NCI-H2107 (cell line): Measurements from ENCODE around the gene KCNAB2.

Experiments used
- DNase-seq: peaks from one replicate; lab custom pipeline; 2025; lab: John Stamatoyannopoulos, UW

Gene KCNAB2

DNA sequence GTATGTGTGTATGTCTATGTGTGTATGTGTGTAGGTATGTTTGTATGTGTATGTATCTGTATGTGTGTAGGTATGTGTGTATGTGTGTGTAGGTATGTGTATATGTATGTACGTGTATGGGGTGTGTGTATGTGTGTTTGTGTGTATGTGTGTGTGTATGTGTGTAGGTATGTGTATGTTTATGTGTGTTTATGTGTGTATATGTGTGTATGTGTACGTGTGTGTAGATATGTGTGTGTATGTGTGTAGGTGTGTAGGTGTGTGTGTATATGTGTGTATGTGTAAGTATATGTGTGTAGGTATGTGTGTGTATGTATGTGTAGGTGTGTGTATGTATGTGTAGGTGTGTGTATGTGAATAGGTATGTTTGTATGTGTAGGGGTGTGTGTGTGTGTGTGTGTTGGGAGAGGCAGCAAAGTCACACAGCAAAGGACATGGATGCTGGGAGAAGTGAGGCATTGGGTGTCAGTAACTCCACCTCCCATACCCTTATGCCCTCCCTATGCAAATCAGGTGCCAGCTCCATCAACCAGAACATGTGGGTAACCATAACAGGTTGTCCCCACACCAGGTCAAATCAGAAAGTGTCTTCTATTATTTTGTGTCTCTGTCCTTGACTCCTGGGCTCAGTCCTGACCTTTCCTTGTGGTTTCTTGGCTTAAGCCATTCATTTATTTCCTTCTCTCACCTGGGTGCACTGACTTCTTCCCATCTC lies 15.0 kb upstream of the KCNAB2 start:
- no peak for DNase-seq

GRCh38 chr1:6033124-6033523 lies 12.6 kb upstream of the KCNAB2 start:
- DNase-seq, result no peak

DNA sequence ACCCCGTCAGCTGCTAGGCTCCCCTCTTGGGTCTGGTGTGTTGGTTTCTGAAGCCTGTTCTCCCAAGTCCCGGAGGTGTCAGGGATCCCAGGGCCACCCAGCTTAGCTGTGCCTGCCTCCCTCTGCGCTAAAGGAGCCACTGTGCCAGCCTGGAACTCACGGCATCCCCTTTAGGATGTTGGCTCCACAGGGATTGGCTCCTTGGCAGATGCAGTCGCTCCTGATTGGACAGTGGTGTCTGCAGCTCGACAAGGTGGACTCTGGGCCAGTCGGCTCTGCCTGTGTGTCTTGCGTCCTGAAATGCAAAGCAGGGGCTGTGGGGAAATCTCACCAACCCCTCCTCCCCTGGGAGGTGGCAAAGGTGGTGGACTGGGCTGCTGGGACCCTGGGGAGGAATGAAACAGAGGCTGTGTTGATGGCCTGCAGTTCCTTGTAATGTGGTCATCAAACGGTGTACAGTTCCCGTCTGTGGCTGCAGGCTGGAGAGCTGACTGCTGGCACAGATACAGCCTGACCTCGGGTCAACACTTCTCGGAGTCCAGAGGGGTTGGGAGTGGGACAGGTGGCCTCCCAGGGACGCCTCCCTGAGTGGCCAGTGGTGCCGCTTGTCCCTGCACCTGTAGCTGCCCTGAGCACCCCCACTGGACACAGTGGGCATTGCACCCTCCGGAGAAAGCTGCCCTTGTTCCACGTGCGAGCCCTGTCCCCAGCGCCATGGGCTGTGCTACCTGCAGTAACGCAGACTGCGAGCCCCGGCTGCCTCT lies 11.5 kb upstream of the KCNAB2 start:
- DNase-seq, result no peak

GRCh38 chr1:6034750-6035096 lies 11.0 kb upstream of the KCNAB2 start:
- DNase-seq, result no peak

DNA sequence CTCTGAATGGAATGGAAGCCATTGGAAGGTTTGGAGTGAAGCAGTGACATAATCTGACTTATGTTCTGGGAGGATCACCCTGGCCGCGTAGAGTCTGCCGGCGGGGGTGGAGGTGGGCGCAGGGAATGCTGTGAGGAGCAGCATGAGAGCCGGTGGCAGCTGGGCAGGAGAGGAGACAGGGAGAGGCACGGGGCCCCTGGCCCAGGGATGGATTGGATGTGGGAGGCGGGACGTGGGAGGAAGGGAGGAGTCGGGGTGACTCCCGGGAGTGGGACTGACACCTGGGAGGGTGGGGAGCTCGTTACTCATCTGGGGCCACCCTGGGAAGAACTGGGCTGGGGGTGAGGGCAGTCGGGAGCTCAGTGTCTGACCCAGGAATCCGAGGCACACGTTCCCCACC lies 10.4 kb upstream of the KCNAB2 start:
- no peak for DNase-seq

DNA sequence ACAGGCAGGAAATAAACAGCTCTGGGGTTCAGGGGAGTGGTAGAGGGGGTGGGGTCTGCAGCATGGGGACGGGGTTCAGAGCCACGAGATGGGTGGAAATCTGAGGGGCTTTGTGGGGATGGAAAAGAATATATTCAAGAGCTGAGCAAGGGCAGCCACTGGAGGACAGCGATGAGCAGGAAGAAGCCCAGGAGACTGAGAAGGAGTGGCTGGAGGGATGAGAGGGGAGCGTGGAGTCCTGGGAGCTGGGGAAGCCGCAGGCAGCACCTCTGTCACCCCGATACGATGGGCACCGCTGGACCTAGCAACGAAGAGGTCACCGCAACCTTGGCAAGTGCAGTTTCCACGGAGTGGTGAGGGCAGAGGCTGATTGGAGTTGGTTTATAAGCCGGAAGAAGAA lies 10.0 kb upstream of the KCNAB2 start:
- DNase-seq, result no peak

- DNase-seq, result no peak
Observed at GRCh38 chr1:6037338-6037762, 8.3 kb upstream of the KCNAB2 start.

GRCh38 chr1:6038603-6039002 lies 7.1 kb upstream of the KCNAB2 start:
- no peak for DNase-seq

GRCh38 chr1:6039031-6039430 lies 6.7 kb upstream of the KCNAB2 start:
- DNase-seq, result no peak

- no peak for DNase-seq
Observed at GRCh38 chr1:6040444-6040843, 5.2 kb upstream of the KCNAB2 start.

DNA sequence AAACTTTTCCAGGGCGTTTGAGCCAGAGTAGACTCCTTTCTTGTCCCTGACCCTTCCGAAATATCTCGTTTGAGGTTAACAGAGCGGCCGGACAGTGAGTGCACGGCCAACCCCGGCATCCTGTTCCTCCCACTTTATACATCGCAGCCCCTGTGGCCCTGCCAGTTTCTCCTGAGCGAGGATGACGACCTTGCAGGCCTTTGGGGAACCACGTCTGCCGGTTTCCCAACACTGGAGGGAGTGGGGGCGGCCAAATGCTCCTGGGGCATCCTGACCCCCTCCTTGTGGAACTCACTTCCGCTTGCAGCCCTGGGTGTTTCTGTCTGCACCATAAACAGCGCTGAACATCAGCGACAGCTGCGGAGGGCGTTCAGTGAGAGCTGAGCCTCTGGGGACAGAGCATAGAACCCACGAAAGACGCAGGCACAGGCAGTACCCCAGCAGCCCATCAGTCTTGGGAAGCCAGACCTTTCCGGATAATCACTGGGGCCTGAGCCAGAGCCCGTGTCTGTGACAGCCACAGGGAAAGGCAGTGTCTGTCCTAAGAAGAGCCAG lies 4.8 kb upstream of the KCNAB2 start:
- no peak for DNase-seq

DNA sequence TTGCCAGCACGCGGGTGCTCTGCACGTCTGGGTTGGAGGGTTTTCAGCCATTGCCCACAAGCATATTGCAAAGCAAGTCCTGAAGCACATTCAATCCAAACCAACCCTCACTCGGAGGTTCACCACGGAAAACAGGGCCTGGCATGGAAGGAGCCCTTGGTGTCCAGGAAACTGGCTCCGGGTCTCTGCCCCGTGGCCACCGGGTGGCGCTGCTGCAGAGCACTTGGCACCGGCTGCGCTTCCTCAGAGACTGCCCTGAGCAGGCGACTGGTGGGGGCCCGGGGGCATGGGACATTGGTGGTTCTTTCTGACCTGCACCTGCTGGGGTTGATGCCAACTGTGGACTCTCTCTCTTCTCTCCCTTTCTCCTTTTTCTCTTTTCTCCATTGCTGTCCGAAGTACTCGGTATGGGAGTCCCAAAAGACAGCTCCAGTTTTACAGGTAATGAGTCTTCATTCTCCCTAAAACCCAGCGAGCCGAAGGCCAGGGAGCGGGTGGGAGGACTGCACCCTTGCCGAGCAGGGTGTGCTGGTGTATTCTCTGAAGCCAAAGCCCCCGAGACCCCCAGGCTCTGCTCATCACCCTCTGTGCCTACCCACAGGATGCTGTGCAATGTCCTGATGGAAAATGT lies 4.1 kb upstream of the KCNAB2 start:
- DNase-seq, result no peak

DNA sequence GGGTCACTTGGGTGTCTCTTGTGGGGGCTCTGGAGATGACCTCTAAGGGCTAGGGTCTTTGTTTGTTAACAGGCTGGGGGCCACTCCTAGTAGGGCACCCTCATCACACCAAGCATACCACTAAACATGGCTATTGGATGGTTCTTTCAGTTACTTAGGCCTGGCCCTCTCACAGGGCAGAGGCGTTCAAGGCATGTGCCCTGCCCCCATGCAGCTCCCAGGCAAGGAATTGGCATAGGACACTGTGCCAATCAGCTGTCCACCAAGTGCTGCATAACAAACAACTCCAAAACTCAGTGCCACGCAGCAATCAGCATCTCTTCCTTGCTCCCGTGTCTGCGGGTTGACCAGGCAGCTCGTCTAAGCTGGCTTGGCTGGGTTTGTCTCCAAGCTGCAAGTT lies 2.1 kb upstream of the KCNAB2 start:
- DNase-seq, result no peak

DNA sequence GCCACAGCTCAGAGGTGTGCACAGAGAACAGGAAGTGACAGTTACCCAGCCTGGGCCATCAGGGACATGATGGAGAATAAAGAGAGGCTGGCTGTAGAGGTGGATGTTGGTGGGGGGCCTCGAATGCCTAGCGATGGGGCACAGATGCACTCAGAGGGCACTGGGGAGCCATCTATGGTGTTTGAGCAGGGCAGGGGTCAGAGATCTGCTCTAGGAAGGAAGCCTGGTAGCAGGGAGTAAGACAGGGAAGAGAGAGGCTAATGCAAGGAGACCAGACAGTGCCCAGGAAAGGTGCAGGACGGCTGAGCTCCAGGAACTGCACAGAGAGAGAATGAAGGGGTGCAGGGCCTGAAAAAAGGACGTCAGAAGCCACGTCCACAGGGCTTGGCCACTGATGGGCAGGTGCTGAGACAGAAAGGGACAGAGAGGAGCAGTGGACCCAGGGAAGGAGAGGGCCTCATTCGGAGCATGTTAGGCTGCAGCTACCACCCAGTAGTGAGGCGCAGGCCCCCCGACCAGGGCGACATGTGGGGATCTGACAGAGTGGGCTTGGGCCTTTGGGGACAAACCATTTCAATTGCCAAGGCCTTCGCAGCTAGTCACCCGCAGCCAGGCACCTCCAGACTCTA lies 1.1 kb upstream of the KCNAB2 start:
- DNase-seq, result no peak

GRCh38 chr1:6045110-6045502 lies 582 bp upstream of the KCNAB2 start:
- DNase-seq, result no peak

GRCh38 chr1:6046279-6046678 lies 591 bp downstream of the KCNAB2 start:
- no peak for DNase-seq

GRCh38 chr1:6048179-6048867 lies 2.6 kb downstream of the KCNAB2 start:
- DNase-seq, result no peak

DNA sequence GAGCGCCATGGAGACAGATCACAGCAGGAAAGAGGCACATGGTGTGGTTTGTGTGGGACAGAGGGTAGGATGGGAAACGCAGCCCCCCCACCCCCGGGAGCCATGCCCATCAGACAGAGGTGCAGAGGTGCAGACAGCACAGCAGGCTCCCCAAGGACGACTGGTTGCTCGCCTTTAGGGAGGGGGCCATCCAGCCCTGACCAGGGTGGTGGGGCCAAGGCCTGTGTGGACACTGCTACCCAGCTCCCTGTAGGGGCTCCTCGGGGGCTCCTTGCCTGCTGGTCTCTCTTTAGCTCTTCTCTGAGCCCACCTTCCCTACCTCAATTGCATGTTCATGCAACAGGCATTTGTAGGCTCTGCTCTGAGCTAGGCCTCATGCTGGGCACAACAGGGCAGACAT lies 3.7 kb downstream of the KCNAB2 start:
- DNase-seq, result no peak

DNA sequence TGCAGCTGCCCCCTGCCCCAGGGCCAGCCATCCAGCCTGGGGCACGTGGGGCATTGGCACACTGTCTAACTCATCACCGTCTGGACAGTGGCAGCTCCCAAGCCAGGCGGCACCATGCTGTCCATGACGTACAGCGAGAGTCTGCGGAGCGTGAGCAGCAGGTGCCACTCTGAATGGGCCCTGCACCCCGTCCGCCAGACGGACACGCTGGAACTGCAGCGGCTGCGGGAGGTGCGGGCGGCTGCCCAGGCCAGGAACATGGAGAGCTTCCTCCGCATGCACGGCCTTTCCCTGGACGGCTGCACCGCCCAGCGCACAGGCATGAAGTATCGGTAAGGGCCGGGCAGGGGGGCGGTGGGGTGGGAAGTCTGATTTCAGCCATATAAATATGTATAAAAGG lies 5.7 kb downstream of the KCNAB2 start:
- no peak for DNase-seq

GRCh38 chr1:6052543-6053205 lies 7.0 kb downstream of the KCNAB2 start:
- no peak for DNase-seq

DNA sequence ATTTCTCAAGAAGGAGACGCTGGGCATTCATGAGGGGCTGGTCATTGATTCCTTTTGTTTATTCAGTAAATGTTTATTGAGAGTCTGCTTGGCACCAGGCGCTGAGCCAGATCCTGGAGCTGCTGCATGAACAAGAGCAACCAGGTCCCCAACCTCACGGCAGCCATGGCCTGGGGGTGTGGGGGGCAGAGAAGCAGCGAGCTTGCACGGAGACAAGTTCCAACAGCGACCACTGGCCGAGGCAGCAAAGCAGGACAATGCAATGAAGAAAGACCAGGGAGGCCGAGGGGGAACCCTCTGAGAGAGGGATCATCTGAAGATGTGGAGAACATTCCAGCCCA lies 7.5 kb downstream of the KCNAB2 start:
- DNase-seq, result no peak

DNA sequence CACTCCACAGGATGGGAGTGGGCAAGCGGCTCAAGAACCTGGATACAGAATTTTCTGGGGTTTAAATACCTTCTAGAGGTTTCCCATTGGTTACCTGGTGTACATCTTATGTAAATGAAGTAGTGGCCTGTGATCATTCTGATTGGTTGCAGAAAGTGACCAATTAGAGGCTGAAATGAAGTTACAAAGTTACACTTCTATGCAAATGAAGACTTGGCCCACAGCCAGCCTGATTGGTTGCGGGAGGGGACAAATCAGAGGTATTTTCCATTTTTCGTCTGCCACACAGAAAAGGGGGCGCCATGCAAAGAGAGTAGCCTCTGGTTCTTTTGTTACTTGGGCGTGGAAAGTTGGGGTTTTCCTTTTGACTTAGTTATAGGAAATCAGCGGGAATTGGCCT lies 8.9 kb downstream of the KCNAB2 start:
- DNase-seq, result no peak
